A549 treated with AZD9567 at 1 μM for 4 hours (cell line): ENCODE results near the gene ADCY1. TPM values are rescaled to one million over a fixed set of nuclear protein-coding genes. Genes with fewer than 3 reads are reported as not detected.

Experiments
- total RNA-seq: library from RNA; stranded (reverse); fragments of 200-300 nt; extraction: Qiagen RNA extraction; gene quantifications from 5 replicates; pipeline ENCODE4 v1.2.3, GENCODE V29; 2022; ENCODE audit not compliant: insufficient read depth

ADCY1 gene
- total RNA-seq, result 2.3 to 4.8 TPM (median 2.8 TPM) in 5 replicates

GRCh38 chr7:45573661-45574415, at the start of gene ADCY1:
Gene ADCY1 (plus strand): TSS chr7:45574368. CDS start chr7:45574544, 176 bp downstream.

